HG03066 (cell line): ENCODE measurements around the gene C1orf167.

Experiments
- ATAC-seq: cut with Tn5 transposase; IDR thresholded peaks from one replicate; pipeline ENCODE4 v1.9.1; 2021; ENCODE audit warnings: low read depth; ENCODE audit not compliant: unreplicated experiment

Gene C1orf167

DNA sequence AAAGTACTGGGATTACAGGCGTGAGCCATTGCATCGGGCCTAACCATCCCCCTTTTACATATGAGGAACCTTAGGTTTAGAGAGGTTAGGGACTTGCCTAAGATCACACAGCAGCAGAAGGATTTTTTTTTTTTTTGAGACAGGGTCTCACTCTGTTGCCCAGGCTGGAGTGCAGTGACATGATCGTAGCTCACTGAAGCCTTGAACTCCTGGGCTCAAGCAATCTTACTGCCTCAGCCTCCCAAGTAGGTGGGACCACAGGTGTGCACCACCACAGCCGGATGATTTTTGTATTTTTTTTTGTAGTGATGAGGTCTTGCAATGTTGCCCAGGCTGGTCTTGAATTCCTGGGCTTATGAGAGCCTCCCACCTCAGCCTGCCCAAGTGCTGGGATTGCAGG lies 2.2 kb upstream of the C1orf167 start:
- ATAC-seq: no peak

DNA sequence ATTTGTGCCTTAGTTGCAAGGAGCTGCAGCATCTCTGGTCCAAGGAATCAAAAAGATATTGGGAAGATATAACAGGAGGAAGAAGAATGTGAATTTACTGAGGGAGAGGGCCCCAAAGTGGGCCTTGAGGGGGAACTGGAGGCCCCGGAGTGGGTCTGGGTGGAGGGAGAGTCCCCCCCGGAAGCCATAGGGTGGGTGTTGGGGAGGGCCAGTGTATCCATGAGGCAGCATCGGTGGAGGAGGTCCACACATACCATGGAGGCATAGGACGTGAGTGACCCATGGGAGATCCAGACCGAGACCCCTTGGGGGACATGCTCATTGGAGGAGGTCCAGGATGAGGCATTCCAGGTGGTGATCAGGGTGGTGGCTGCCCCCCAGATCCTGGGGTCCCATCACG lies 708 bp upstream of the C1orf167 start:
- no peak for ATAC-seq

DNA sequence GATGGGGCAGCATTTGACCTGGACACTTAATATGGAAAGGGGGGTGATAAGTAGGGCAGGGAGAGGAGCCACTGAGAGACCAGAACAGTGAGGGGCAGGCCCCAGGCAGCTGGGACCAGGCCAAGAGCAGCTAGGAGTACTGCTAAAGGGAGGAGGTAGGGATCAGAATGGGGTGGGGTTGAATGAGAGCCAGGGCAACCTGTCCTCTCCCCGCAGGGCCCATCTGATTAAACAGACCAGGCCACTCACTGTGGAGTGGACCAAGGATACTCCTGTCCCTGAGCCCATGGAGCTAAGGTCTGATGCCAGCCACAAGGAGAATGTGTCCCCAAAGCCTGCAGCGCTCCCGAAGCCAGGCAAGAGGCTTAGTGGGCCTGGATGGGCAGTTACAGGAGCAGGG lies 2.1 kb downstream of the C1orf167 start:
- no peak for ATAC-seq

DNA sequence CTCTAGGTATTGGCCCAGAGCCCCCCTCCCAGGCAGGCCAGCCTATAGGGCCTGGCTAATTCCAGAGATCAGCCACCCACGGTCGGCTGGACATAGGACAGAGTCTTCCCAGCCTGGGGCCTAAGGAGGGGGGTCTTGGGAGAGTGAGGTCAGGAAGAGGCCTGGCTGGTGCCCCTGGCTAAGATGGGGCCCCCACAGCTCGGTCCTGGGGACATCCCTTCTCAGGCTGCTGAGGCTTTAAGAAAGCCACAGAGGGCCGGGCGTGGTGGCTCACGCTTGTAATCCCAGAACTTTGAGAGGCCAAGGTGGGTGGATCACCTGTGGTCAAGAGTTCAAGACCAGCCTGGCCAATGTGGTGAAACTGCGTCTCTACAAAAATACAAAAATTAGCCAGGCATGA lies 2.5 kb downstream of the C1orf167 start:
- ATAC-seq: no peak

DNA sequence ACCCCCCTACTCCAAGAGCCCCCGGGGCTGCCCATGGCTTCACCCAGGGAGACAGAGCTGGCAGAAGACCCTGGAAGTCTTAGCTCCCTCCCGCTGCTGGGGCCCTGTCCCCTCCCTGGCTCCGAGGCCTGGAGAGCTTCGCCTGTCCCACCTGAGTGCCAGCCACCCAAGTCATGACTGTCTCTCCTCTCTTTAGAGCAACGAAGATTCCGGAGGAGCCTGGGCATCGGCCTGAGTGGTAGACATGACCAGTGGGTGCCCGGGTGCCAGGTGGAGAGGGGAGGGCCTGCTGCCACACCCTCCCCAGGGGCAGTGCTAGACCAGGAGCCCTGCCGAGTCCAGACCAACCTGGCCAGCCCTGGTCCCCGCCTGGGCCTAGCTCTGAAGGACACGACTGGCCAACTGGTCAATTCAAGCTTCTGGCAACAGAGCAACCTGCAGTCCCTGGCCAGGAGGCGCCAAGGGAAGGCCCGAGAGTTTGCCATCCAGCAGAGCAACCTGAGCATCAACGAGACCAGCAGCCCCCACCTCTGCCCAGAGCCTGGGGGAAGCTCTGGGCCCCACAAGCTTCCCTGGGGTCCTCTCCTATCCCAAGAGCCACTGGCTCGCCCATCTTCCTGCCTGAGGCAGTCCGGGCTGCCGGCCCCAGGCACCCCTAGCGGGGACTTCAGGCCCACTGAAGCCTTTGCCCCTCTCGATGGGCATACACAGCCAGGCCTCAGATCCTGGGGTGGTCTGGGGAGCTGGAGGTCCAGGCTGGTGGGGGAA lies 3.9 kb downstream of the C1orf167 start:
- no peak for ATAC-seq

DNA sequence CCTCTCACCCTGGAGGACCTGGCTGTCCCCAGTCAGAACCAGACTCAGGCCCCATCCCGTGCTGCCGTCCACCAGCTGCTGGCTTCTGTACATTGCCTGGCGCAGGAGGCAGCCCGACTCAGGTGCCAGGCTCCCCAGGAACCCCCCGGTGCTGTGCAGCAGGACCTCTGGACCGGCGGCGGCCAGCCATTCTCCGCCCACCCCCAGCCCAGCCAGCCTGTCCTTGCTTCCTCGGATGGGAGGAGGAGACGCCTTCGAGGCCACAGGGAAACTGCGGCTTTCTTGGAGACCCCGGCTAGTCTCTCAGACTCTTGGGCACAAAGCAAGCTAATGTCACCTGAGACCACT lies 4.4 kb downstream of the C1orf167 start:
- no peak for ATAC-seq

DNA sequence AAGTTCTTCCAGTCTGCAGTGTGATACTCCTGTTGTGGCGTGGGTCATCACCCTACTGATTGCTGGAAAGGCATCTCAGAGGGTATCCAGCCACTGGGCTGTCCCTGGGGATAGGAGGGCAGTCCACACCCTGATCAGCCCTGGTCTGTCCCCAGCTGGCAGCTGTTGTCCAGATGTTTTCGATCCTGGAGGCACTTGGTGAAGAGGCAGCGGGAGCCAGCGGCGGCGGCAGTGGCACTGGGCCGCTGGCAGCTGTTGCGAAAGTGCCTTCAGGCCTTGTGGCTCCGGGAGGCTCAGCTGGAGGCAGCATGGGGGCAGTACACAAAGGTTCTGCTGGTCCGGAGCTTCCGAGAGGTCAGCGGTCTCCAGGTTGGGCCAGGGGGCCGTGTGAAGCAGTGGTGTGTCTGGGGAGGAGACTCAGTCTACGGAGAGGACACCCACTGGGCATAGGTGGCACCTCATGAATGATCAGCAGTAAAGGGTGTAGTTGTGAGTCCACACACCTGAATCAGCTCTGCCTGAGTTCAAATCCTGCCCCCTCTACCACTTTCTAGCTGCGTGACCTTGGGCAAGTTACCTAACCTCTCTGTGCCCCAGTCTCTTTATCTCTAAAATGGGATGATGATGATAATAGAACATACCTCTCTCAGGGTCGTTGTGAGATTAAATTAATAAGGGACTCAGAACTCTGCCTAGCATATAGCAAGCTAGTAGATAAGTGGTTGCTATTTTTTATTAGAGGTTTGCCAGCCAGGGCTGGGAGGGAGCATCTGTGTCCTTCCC lies 6.1 kb downstream of the C1orf167 start:
- ATAC-seq: no peak

DNA sequence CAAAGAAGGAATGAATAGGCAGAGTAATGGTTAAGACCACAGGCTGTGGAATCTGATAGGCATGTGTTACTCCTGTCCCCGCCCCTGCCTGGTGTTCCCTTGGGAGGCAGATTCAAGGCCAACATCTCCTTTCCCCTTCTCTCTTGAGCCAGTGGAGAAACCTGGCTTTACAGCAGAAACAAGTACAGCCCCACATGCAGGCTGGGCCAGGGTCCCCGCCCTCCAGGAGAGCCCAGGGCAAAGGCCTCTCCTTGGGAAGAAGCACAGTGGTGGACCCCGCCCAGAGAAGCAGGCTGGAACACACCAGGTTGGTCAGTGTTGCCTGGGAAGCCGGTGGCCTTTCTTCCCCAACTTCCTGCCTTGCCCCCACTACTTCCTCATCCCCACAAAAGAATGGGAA lies 6.8 kb downstream of the C1orf167 start:
- no peak for ATAC-seq

DNA sequence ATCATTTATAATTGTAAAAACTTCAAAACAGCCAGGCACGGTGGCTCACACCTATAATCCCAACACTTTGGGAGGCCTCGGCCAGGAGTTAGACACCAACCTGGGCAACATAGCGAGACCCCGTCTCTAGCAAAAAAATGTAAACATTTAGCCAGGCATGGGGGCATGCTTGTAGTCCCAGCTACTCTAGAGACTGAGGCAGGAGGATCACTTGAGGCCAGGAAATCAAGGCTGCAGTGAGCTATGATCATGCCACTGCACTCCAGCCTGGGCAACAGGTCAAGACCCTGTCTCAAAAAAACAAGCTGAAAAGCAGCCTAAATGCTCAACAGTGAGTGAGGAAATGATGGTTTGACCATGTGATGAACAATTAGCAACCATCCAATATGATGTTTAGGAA lies 7.3 kb downstream of the C1orf167 start:
- no peak for ATAC-seq

DNA sequence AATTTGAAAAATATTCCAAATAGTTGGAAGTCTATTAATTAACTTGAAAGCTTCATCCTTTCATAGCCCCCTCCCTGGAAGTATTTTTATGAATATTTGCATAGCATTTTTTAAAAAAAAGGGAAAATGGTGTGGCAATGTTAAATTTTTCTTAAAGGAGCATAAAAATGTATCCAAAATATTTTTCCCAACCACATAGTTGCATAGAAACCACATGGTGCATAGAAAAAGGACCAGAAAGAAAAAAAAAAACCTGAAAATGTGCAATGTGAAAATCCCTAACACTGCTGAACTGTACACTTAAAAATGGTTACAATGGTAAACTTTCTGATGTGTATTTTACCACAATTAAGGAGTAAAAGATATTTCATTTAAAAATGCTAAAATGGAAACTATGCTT lies 8.0 kb downstream of the C1orf167 start:
- ATAC-seq: no peak

DNA sequence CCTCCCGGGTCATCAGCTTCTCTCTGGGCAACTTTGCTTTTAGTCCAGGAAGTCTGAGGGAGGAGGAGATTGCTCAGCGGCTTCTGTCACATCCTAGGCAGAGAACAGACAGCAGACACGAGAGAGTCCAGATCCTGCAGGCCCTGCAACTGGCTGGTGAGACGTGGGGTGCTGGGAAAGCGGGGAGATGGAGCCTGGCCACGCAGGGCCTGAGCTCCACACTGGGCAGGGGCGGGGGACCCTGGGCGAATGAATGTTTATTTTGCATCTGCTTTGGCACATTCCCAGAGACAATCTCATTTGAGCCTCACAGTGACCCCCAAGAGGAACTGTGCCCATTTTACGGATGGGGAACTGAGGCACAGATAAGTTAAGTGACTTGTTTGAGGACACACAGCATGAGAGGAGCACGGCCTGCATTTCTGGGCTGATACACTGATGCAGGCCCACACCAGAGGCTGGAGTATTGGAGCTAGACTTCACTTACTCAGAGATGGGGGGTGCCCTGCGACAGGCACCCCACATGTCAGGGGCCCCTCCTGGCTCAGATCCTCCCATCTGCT lies 9.6 kb downstream of the C1orf167 start:
- no peak for ATAC-seq

DNA sequence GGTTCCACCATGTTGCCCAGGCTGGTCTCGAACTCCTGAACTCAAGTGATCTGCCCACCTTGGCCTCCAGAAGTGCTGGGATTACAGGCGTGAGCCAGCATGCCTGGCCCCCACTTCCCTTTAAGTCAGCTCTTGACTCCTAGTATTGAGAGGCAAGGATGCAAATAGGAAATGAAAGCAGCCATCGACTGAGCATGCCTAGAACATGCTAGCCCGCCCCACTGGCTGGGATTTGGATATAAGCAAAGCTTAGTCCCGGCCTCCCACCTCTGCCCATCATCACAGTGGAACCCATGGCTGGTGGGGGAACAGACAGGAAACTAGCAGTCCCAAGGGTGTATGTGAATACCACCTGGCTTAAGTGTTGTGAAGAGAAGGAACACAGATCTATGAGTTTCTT lies 10.5 kb downstream of the C1orf167 start:
- no peak for ATAC-seq

DNA sequence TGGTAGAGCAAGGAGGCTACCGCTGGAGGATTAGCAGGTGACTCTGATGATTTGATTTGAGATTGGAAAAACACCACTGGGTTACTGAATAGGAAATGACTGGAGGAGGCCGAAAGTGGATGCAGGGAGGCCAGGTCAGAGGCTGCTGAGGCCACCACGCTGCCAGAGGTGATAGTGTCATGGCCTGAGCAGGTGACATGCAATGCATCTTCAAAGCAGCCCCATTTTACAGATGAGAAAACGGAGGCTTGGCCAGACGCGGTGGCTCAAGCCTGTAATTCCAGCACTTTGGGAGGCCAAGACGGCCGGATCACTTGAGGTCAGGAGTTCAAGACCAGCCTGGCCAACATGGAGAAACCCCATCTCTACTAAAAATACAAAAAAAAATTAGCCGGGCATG lies 12.8 kb downstream of the C1orf167 start:
- ATAC-seq: no peak

DNA sequence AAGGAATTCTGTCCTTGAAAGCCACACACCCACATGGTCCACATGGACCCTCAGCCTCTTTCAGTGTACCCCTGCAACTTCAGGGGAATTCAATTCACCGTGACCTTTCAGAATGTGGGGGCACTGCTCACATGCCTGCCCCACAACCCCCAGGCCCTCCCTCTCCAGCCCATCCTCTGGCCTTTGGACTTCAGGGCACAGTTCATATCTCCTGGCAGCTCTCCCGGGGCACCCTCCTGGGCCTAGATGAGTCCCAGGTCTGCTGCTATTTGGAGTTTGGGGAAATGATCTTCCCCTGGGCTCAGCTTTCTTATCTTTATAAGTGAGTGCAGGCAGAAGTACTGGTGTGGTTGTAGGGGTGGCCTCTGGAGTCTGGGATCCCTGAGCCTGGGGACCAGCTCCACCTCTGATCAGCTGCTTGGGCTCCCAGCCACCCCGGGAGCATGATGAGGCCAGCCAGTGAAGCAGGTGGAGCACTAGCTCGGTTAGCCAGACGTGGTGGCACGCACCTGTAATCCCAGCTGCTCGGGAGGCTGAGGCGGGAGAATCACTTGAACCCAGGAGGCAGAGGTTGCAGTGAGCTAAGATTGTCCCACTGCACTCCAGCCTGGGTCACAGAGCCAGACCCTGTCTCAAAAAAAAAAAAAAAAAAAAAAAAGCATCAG lies 15.8 kb downstream of the C1orf167 start:
- ATAC-seq: no peak

DNA sequence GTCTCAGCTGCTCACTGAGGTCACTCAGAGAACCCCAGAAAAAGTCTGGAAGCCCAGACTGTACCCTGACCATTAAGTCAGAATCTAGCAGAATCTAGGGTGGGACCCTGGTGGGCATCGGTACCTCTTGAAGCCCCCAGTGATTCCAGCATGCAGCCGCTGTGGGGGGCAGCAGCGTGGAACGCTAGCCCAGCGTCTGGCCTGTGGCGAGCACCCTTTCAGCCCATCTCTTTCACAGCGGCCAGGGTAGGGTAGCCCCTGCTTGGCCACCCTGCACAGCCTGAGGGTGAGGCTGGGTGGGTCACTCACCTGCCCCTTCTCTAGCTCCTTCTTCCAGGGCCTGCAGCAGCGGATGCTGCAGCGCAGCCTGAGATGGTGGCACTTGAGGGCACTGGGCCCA lies 16.3 kb downstream of the C1orf167 start:
- no peak for ATAC-seq

DNA sequence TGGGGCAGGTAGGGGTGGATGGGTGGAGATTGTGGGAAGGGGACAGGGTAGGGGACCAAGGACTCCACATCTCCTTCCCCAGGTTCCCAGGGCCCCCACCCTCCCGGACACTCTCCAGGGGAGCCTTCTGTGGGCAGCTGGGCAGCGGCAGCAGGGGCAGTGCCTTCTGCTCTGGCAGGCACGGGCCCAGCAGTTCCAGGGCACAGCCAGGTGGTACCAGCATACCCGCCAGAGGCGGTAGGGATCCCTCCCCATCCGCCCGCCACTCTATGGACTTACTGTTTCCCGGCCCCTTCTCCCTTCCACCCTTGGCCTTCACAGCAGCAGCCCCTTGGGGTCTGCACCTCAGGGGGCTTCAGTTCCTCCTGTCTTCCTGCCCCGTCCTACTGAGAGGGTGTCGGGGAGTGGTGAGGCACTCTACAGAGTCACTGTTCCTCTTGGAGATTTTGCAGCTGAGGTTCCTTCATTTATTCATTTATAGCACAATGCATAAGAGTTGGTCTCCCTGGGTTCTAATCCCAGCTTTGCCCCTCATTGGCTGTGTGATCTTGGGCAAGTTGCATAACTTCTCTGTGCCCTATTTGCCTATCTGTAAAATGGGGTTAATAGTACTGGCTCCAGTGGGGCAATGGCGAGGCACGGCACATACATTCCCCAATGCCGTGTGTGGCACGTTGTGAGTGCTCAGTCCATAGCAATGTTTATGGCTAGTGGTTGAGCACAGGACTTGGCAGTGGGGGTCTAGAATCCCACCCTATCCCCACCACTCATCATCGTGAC lies 17.0 kb downstream of the C1orf167 start:
- ATAC-seq: no peak

DNA sequence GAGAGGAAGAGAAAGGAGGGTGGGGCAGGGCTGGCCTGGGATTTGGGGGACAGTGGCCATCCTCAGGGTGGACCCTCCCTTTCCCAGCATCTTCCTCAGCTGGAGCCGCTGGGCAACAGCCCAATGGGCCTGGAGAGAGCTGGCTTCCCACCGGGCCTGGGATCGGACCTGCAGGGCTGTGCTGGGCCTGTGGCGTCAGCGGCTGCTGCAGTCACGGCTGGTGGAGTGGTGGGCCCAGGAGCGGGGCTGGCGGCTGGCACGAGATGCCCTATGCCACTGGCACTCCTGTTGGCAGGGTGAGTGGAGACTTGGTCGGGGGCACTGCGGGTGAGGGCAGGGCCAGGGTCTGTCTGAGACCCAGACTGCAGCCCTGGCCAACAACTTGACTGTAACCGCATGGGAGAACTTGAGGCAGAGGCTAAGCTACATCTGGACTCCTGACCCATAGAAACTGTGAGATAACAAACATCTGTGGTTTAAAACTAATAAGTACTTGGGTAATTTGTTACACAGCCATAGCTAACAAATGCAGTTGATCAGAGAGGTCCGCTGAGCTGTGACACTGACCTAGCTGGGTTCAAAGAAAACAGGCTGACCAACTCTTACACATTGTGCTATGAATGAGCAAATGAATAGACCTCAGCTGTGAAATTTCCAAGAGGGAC lies 17.9 kb downstream of the C1orf167 start:
- no peak for ATAC-seq

DNA sequence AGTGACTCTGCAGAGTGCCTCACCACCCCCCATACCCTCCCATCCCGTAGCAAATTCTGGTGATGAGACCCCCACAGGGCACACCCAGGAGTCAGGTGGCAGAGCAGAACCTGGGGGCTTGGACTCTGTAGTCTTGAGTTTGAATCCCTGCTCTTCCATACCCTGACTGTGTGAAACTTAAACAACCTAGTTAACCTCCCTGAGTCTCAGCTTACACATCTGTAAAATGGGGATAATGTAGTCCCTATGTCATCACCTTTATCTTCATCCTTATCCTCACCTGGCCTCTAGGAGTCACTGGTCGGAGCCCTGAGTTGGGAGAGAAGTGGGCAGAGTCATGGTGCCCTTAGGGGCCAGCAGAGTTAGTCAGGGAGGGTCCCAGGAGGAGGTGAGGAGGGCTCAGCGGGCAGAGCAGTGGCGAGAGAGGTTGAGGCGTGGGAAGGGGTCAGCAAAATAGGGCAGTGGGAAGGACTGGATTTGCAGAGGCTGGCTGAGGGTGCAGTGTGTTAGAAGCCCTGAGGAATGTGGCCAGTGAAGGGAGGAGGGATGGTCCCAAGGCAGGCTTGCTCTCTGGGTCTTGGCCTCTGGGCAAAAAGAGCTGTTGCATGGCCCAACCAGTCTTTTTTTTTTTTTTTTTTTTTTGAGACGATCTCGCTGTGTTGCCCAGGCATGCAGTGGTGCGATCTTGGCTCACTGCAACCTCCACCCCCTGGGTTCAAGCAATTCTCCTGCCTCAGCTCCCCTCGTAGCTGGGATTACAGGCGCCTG lies 18.6 kb downstream of the C1orf167 start:
- ATAC-seq: no peak

DNA sequence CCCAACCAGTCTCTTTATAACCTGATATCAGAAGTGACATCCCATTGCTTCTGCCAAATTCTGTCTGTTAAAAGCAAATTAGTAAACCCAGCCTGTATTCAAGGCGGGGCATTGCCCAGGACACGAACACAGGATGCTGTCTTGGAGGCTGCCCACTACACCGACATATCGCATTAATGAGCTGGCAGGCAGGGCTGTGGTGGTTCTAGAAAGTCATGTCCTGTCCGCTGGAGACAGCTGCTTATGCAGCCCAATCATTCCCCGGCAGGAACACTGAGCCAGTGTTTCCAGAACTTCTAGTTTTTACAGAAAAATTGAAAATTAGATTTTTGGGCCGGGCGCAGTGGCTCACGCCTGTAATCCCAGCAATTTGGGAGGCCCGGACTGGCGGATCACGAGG lies 19.3 kb downstream of the C1orf167 start:
- no peak for ATAC-seq
